ENCODE measurements around the gene UMAD1.

GRCh38 chr7:7670490-7670889 lies 29.9 kb downstream of the UMAD1 start:
- no peak for TF ChIP-seq USF2 (IDR thresholded peaks at IDR 0.05; ENCODE audit: low read depth, low read length)
- TF ChIP-seq POLR2A (IDR thresholded peaks at IDR 0.05; ENCODE audit: low read depth, low read length) = no peak
- no peak for TF ChIP-seq MAFK (IDR thresholded peaks at IDR 0.05; ENCODE audit: low read depth, low read length)
- TF ChIP-seq CTCF (conservative IDR thresholded peaks at IDR 0.05; ENCODE audit: low read depth, low read length) = no peak
- TF ChIP-seq SMC3 (IDR thresholded peaks at IDR 0.05; ENCODE audit: low read depth, low read length) = no peak
- TF ChIP-seq MAZ (IDR thresholded peaks at IDR 0.05; ENCODE audit: borderline replicate concordance, low read depth, low read length) = no peak
- TF ChIP-seq RAD21 (IDR thresholded peaks at IDR 0.05; ENCODE audit: low read length) = no peak
- no peak for TF ChIP-seq FOS (IDR thresholded peaks at IDR 0.05; ENCODE audit: low read depth, low read length)
